Measurements from ENCODE around the gene EFCAB9.

DNA sequence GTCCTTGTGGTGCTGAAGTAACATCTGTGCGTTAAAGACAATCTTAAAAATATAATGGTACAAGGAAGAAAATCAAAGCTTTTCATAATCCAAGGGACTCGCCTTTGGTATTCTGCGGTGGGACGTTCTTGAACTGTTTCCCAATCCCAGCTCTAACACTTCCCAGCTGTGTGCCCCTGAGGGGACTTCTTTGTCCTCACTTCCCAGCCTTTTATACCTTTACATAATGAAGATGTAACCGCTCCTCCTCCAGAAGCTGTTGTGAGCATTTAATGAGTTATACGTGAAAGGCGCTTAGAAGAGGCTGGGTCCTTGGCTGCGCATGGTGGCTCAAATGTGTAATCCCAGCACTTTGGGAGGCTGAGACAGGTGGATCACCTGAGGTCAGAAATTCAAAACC is 22.9 kb upstream of the EFCAB9 start:
- TF ChIP-seq EZH2 (IDR thresholded peaks at IDR 0.05; ENCODE audit: insufficient read depth, poor library complexity, severe bottlenecking) (no peak), EZH2phosphoT487 (IDR thresholded peaks at IDR 0.05; ENCODE audit: insufficient read depth, low read depth) (no peak)

All from GM23248 (cell line).